Cardiac fibroblast (primary cell): ENCODE data around the gene CENATAC.
A peak's percentile ranks its signal among the peaks of the same experiment; 100 is the strongest.

ENCODE experiments used
- DNase-seq, 2 donors: peaks; one replicate each; pipeline versions ENCODE4 v3.0.0 to v3.0.0-alpha.2; 2010; ENCODE audit warnings: low read depth in 2 of 2
- H3K4me3 ChIP-seq, 2 donors: replicated peaks in 1 of 2; 1 replicate in 1 of 2; 2 replicates in 1 of 2; pipeline ENCODE4 v1.5.1; 2011; ENCODE audit warnings: low read depth in 2 of 2, low read length in 2 of 2, mild to moderate bottlenecking in 2 of 2, moderate library complexity in 1 of 2
- TF ChIP-seq, protein P1 (sequence below): IDR thresholded peaks from one replicate; pipeline ENCODE4 v1.5.1; 2011; ENCODE audit warnings: low read depth, mild to moderate bottlenecking, low read length, inconsistent platforms

CENATAC gene

DNA sequence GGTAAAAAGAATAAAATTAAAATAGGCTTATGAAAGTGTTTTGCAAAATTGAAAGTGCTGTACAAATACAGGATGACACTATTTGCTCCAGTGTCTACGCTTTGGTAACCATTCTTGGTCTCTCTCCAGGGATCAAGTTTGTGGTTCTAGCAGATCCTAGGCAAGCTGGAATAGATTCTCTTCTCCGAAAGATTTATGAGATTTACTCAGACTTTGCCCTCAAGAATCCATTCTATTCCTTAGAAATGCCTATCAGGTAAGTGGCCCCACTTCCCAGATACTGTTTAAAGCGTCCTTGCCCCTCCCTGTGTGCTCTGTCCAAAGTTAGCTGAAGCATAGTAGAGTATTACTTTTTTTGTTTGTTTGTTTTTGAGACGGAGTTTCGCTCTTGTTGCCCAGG, 23.7 kb downstream of the CENATAC start:
- no peak for DNase-seq
- no peak overlapping the region for H3K4me3 ChIP-seq
- TF ChIP-seq, protein P1, sequence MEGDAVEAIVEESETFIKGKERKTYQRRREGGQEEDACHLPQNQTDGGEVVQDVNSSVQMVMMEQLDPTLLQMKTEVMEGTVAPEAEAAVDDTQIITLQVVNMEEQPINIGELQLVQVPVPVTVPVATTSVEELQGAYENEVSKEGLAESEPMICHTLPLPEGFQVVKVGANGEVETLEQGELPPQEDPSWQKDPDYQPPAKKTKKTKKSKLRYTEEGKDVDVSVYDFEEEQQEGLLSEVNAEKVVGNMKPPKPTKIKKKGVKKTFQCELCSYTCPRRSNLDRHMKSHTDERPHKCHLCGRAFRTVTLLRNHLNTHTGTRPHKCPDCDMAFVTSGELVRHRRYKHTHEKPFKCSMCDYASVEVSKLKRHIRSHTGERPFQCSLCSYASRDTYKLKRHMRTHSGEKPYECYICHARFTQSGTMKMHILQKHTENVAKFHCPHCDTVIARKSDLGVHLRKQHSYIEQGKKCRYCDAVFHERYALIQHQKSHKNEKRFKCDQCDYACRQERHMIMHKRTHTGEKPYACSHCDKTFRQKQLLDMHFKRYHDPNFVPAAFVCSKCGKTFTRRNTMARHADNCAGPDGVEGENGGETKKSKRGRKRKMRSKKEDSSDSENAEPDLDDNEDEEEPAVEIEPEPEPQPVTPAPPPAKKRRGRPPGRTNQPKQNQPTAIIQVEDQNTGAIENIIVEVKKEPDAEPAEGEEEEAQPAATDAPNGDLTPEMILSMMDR, result no peak

DNA sequence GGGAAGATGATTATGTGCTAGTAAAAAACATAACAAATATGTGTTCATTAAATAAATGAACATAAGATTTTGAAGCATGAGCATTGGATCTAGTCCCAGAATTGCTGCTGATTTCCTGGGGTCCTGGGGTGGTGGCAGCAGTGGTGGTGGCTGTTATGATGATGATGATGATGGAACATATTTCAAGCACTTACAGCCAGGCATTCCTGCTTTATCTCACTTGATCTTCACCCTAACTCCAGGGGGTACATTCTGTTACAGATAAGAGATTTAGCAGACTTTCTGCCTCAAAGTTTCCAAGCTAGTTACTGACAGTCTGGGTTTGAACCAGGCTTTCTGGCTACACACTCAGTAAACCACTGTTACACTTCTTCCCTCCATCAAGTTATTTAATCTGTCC, 25.8 kb downstream of the CENATAC start:
- TF ChIP-seq, protein P1, result no peak
- peak in 1 of 2 donors; percentile 23 for DNase-seq
- H3K4me3 ChIP-seq, result no peak overlapping the region

DNA sequence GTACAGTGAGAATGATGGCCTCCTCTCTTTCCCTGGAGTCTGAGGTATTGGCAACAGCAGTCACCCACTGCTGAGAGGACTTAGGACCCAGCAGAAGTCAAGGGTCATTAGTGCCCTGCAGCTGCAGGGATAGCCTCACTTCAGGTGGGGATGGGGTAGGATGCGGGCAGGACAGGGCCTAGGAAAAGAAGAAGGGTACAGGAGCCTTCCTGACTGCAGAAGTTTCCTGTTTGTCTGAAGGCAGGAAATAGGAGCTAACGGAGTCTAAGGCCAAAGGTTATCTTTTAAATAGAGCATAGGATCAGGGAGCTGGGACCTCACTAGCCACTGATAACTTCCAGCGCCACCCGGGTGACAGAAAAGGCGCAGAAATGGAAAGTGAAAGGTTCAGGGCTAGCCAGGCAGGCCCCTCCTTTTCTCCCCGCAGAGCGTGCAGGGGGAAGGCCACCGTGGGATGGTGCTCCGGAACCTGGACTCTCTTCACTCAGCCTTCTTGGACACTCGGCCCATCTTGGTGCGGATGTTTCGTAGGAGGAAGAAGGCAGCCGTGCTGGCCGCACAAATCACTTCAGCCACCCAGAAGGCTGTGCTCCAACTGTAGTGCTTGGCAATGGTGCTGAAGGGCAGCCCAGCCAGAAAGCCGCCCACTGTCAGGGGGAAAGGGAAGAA, 26.6 kb downstream of the CENATAC start:
- no peak overlapping the region for H3K4me3 ChIP-seq
- TF ChIP-seq, protein P1, result no peak
- DNase-seq, result no peak

DNA sequence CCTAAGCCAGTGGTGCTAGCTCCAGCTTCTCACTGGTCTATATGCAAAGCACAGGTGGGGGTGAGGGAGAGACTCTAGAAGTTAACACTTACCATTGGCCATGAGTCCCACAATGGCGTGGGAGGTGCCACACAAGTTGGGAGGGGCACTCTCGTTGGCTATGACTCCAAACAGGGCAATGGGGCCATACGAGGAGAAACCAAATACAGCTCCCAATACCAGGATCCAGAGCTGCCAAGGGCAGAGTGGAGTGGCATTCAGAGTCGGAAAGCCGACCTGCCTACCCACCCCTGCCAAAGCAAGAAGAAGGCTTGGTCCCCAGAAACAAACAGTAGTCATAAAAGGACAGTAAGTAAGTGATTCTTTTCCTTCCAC, 27.1 kb downstream of the CENATAC start:
- DNase-seq, result no peak
- H3K4me3 ChIP-seq, result no peak overlapping the region
- TF ChIP-seq, protein P1, result no peak

DNA sequence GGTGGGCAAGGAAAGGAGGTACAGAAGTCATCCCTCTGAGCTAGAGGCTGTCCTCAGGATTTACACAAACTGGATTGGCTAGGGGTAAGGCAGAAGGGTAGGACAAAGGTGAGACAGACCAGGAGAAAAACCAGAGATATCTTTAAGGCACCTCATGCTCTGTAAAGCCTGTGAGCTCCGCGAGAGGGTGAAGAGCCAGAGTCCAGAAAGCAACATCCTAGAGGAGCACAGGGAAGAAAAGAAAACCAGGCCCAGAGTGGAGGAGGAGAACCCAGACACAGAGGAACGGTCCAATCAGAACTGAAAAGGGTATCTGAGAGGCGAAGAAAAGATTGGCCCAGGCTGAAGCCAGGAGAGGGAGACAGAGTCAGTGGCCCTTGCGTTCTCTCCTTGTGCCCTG, 27.6 kb downstream of the CENATAC start:
- TF ChIP-seq, protein P1, result no peak
- H3K4me3 ChIP-seq, result no peak overlapping the region
- no peak for DNase-seq

DNA sequence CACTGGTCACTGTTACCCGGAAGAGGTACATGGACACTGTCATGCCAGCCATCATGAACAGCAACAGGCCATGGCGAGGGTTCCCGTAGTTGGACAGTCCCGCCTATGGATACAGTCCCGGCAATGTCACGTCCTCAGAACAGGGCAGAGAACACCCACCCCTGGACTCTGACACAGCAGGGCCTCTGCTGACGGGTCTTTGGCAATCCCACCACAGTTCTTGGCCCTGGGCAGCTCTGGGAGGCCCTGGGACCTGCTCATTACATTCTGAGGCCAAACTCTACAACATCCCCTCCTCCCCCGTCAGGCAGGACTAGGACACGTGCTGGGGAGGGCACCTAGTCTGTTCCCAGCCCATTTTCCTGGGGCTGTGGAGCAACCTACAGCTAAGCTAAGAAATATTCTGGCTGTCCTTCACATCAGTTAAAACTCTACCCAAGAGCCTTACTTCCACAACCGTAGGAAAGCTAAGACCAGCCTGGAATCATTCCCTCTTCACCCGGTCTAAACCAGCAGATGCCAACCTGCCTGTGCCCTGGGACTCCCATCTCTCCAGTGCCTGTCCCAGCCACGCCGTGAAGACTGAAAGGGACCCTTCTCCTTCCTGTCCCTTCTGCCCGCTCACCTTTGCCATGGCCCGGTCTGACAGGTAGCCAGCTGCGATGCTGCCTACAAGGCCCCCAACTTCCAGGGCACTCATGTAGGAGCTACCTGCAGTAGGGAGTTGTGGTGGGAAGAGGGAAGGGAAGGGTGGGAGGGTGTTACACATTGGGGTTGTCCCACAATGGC, 28.2 kb downstream of the CENATAC start:
- TF ChIP-seq, protein P1, result no peak
- no peak for DNase-seq
- H3K4me3 ChIP-seq, result no peak overlapping the region
